NCI-H2107 treated with DMSO at 0.1 percent for 48 hours (cell line): ENCODE measurements around the gene ARID2.

Source experiments
- DNase-seq: peaks from one replicate; lab custom pipeline; 2025; ENCODE audit not compliant: unreplicated experiment; lab: John Stamatoyannopoulos, UW

ARID2 gene

GRCh38 chr12:45918818-45919217 is 189.3 kb downstream of the ARID2 start:
- DNase-seq = no peak

- DNase-seq = no peak
These were observed 198.8 kb downstream of the ARID2 start for GRCh38 chr12:45928309-45928708.

DNA sequence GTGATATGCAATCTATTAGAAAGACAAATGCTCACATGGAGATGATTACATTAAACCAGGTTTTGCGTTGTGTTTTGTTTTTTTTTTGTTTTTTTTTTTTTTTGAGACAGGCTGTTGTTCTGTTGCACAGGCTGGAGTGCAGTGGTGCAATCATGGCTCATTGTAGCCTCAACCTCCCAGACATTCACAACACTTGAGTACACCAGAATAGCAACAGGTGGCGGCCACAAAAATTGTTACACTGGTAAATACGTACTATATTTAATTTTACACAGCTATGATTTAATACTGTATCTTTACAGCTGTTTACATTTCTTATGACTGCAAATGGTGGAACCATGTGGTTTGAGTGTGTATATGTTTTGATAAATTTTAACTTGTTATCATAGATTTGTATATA is 200.9 kb downstream of the ARID2 start:
- DNase-seq = no peak

DNA sequence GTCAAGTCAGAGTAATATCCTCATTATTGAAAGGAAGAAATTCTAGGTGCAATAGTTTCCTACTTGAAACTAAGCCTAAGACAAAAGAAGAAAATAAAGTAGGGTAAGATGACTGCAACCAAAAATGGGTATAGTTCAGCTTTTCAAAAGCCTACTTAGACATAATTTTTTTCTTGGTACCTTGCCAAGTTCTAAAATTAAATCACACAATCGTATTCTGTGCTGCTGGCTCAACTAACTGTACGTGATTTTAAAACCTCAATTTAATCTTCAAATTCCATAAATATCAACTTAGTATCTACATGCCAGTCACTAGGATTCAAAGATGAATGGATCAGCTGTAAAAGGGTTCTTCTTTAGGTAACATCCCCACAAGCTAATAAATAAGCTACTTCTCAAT is 204.0 kb downstream of the ARID2 start:
- DNase-seq = no peak

DNA sequence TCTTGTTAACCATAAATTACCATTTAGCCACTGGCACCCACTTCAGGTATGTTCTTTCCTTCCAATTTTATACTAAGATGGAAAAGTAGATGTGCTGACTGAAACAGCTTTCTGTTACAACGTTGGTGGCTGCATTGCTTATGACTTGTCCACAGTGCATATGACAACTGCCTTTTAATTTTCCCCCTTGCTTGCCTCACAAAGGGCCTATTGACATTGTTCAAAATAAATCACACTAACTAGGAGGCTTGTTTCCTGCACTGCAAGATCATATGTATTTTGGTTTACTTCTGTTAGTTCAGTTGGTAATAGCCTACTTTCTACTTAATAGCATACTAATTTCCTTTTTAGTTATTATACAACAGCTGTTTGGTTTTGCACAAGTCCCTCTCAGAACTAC is 205.4 kb downstream of the ARID2 start:
- no peak for DNase-seq

GRCh38 chr12:45938566-45938965 is 209.1 kb downstream of the ARID2 start:
- no peak for DNase-seq

DNA sequence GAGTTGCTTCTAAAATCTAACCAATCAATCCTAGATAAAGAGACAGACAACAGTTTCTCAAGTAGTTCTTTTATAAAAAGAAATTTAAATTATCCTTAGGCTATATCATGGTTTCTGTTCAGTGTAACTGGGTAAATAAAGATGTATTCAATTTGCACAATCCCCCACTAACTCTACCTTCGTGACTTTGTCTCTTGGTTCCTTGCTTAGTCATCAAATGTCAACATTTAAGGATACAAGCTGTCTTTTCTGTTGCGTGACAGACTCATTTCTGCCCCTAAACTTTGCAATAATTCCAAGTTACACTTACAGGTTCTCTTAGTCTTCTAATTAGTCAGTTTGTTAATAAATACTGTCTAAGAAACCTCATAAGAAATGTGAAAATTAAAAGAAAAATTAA is 210.3 kb downstream of the ARID2 start:
- no peak for DNase-seq

DNA sequence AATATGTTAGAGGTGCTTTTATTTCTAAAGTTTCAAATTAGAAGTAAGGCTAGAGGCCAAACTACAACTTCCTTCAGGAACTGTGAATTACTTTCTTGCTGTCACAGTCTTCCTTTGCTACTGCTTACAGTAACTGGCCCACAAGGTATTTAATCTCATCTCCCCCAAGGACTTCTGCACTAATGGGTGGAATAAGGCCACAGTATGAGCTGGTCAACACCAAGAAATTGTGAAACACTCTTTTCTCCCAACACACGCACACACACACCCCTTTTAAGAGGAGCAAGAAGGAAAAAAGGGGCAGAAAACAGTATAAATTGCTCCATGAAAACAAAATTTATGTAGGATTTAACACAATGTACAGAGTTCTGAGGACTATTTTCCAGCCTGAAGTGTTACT is 215.3 kb downstream of the ARID2 start:
- DNase-seq = no peak

DNA sequence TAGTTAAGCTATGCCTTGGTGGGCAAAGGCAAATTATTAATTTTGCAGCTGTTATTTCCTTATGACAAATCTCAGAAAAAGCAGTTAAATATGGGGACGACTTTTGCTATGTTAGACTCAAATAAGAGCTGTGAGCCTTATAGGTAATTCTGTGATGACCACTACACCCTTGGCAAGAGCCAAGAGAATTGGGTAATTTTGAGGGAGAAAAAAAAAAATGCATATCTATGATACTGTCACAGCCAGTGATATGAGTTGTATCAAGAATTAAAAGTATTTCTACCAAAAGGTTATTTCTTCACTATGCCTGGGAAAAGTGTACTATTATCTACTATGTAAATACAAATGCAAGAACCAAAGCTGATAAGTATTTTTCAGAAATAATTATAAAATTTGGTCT is 216.9 kb downstream of the ARID2 start:
- no peak for DNase-seq

- DNase-seq = no peak
These were observed 219.0 kb downstream of the ARID2 start for GRCh38 chr12:45948546-45948945.
